ENCODE results near the gene KRTAP5-7.
"Not testable (repeated sequence)": the region's sequence is repeated elsewhere in the genome, so short reads cannot be mapped to it uniquely, and the experiment has no call there.

The KRTAP5-7 gene

DNA sequence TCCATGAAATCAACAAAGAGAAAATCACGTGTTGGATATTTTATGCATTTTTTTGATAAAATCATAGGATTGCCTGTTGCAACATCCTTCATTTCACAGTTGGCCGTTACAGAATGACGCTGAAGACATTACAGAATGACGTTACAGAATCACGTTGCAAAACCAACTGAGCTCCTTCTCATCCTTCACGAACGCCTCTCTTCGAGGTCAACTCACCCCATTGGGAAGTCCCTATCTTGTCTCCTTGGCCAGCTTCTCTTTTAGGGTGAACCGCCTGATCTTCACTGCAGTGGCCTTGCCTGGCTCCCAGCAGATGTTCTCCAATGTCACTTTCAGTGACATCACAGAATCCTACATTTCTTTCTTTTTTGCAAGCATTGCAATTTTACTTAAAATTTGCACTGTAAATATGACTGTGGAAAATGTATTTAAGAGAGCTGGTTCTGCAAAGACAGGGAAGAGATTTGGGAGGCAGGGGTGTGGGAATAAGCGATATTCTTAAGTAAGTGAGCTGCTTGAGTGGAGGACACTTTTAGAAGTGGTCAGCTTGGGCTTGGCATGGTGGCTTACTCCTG is 5.1 kb downstream of the KRTAP5-7 start:
- TF ChIP-seq Cebpa-rat (IDR thresholded peaks at IDR 0.05), result no peak
- Histone ChIP-seq H4K20me1 (no peaks in the 10 kb centered on the region; a peak in 1 of 22 replicates), H3K4me3 (no peak overlapping the region), H3K4me2 (no peak overlapping the region), H3K9ac (no peak overlapping the region), H3K27me3 (no peaks in the 10 kb centered on the region), H3K27ac (no peak overlapping the region), H3K9me3 (replicated peaks in 1 of 11) (no peaks in the 10 kb centered on the region), H3K4me1 (peaks cover 0 to 46% (median 27%) of the 10 kb centered on the region in 10 experiments; a peak in 17 of 20 replicates), H3K36me3 (no peaks in the 10 kb centered on the region)

DNA sequence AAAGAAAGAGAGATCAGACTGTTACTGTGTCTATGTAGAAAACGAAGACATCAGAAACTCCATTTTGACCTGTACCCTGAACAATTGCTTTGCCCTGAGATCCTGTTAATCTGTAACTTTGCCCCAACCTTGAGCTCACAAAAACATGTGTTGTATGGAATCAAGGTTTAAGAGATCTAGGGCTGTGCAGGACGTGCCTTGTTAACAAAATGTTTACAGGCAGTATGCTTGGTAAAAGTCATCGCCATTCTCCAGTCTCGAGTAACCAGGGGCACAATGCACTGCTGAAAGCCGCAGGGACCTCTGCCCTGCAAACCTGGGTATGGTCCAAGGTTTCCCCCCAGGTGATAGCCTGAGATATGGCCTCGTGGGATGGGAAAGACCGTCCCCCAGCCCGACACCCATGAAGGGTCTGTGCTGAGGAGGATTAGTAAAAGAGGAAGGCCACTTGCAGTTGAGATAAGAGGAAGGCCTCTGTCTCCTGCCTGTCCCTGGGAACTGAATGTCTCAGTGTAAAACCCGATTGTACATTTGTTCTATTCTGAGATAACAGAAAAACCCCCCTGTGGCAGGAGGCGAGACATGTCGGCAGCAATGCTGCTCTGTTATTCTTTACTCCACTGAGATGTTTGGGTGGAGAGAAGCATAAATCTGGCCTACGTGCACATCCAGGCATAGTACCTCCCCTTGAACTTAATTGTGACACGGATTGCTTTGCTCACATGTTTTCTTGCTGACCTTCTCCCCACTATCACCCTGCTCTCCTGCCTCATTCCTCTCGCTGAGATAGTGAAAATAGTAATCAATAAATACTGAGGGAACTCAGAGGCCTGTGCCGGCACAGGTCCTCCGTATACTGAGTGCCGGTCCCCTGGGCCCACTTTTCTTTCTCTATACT is 7.9 kb downstream of the KRTAP5-7 start:
- not testable (repeated sequence) for H4K20me1 ChIP-seq; H3K4me3 ChIP-seq; H3K9me3 ChIP-seq (replicated peaks in 1 of 11); H3K4me2 ChIP-seq; H3K9ac ChIP-seq; H3K36me3 ChIP-seq; H3K27ac ChIP-seq; H3K27me3 ChIP-seq
- H3K4me1 ChIP-seq, result peaks cover 0 to 35% (median 28%) of the 10 kb centered on the region in 10 experiments; a peak in 17 of 20 replicates

DNA sequence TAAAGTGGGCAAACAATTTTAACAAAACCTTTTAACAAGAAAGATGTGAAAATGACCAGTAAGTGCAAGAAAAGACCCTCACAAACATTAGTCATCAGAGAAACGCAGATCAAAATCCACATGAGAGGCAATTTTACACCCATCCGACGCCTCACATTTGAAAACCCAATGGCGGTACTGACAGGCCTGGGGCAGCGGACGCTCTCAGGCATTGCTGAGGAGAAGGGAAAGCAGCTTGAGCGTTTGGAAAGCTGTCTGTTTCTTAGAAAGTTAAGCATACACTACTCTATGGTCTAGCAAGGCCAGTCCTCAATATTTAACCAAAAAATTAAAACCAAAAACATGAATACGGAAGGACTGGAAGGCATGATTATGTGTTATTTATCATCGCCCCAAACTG is 8.8 kb downstream of the KRTAP5-7 start:
- H3K27ac ChIP-seq, result no peak overlapping the region
- no peak overlapping the region for H3K4me2 ChIP-seq
- H3K9me3 ChIP-seq (replicated peaks in 1 of 11), result peaks cover 8 to 17% (median 12%) of the 10 kb centered on the region in 11 experiments
- peaks cover 0 to 27% (median 20%) of the 10 kb centered on the region in 10 experiments; a peak in 16 of 20 replicates for H3K4me1 ChIP-seq
- H3K36me3 ChIP-seq, result peaks cover 0 to 6% (median 0%) of the 10 kb centered on the region in 11 experiments; a peak in 1 of 22 replicates
- H4K20me1 ChIP-seq, result no peaks in the 10 kb centered on the region; a peak in 1 of 22 replicates
- no peak for TF ChIP-seq Cebpa-rat (IDR thresholded peaks at IDR 0.05)
- no peak overlapping the region for H3K9ac ChIP-seq
- no peaks in the 10 kb centered on the region for H3K27me3 ChIP-seq
- no peak overlapping the region for H3K4me3 ChIP-seq

DNA sequence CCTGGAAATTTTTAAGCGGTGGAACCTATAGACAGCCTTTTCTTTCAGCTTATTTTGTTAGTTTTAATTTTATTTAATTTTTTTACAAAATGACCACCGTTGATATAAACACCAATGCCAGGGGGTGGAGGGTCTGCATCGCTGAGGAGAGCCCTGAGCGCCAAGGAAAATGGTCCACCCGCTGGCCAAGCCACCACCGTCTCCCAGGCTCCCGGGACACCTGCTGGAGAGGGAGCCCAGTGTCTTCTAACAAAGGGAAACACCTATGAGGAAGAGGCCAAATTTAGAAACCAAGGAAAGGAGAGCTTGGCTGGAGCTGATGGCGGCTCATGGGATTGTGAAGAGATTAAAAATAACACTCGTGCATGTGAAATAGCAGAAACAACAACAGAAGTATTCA is 10.5 kb downstream of the KRTAP5-7 start:
- Histone ChIP-seq H3K36me3 (peaks cover 0 to 6% (median 0%) of the 10 kb centered on the region in 11 experiments; a peak in 2 of 22 replicates), H3K4me1 (peaks cover 7 to 29% (median 25%) of the 10 kb centered on the region in 10 experiments), H3K9ac (no peak overlapping the region), H3K4me2 (peak overlapping the region in 8 of 11 experiments; percentile 20 to 60 (median 46); a peak in 12 of 22 replicates), H4K20me1 (no peaks in the 10 kb centered on the region), H3K27me3 (no peaks in the 10 kb centered on the region), H3K27ac (no peak overlapping the region), H3K4me3 (no peak overlapping the region), H3K9me3 (replicated peaks in 1 of 11) (peaks cover 18 to 30% (median 23%) of the 10 kb centered on the region in 11 experiments)
- no peak for TF ChIP-seq Cebpa-rat (IDR thresholded peaks at IDR 0.05)

DNA sequence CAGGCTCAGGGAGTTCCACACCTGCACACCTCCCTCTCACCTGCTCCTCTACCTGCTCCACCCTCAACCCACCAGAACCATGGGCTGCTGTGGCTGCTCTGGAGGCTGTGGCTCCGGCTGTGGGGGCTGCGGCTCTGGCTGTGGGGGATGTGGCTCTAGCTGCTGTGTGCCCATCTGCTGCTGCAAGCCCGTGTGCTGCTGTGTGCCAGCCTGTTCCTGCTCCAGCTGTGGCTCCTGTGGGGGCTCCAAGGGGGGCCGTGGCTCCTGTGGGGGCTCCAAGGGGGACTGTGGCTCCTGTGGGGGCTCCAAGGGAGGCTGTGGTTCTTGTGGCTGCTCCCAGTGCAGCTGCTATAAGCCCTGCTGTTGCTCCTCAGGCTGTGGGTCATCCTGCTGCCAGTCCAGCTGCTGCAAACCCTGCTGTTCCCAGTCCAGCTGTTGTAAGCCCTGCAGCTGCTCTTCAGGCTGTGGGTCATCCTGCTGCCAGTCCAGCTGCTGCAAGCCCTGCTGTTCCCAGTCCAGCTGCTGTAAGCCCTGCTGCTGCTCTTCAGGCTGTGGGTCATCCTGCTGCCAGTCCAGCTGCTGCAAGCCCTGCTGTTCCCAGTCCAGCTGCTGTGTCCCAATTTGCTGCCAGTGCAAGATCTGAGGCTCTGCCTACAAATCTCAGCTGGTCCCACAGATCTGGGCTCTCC is 11.1 kb downstream of the KRTAP5-7 start, which contains the start of gene KRTAP5-8:
Gene KRTAP5-8 (plus strand): TSS at position 49 of the 689 bp plus-strand sequence. CDS start 31 bp downstream, at position 80.
- not testable (repeated sequence) for H3K4me3 ChIP-seq, H4K20me1 ChIP-seq, H3K27me3 ChIP-seq, H3K36me3 ChIP-seq, H3K9ac ChIP-seq, H3K27ac ChIP-seq
- H3K4me2 ChIP-seq, result peak within 1 kb of the TSS in 8 of 11 experiments; percentile 20 to 60 (median 46); a peak in 13 of 22 replicates
- H3K9me3 ChIP-seq (replicated peaks in 1 of 11), result peaks cover 18 to 30% (median 23%) of the 10 kb centered on the region in 11 experiments
- H3K4me1 ChIP-seq, result peaks cover 13 to 35% (median 31%) of the 10 kb centered on the region in 10 experiments

DNA sequence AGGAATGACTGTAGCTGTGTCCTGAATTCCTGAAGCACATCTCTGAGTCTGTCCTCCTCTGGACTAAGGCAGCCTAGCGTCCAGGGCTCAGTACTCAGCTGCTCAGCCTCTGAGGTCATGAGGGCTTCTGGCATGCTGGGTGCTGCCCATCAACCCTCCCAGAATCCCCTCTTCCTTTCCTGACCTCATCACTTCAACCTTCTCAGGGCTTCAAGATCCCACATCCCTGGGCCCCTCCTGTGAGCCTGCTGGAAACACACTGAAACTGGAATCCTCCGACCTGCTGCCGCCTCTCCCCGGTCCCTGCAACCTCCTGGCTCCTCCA is 11.6 kb downstream of the KRTAP5-7 start:
- H3K27ac ChIP-seq, result no peak overlapping the region
- peak overlapping the region in 7 of 11 experiments; percentile 20 to 52 (median 45); a peak in 9 of 22 replicates for H3K4me2 ChIP-seq
- peaks cover 0 to 6% (median 0%) of the 10 kb centered on the region in 11 experiments; a peak in 2 of 22 replicates for H3K36me3 ChIP-seq
- H3K4me3 ChIP-seq, result no peak overlapping the region
- H3K9me3 ChIP-seq (replicated peaks in 1 of 11), result peaks cover 18 to 30% (median 23%) of the 10 kb centered on the region in 11 experiments
- no peaks in the 10 kb centered on the region for H4K20me1 ChIP-seq
- no peak for TF ChIP-seq Cebpa-rat (IDR thresholded peaks at IDR 0.05)
- no peaks in the 10 kb centered on the region for H3K27me3 ChIP-seq
- H3K4me1 ChIP-seq, result peaks cover 18 to 40% (median 36%) of the 10 kb centered on the region in 10 experiments
- H3K9ac ChIP-seq, result no peak overlapping the region

DNA sequence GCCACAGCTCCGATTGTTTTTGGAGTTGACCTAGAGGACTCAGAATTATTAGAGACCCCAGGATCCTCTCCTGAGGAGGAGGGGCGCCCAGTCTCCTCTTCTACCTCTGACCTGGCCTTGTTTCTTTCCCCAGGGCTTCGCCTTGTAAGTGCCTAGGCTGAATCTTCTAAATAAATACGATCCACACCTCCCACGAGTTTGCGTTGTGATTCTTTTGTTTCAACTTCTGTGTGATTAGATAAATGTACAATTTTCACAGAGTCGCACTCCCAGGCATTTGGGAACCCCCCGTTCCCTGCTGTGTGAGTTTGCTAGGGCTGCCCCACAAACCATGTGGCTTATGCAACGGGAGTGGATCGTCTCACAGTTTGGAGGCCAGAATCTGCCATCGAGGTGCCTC is 11.9 kb downstream of the KRTAP5-7 start:
- H3K36me3 ChIP-seq, result peaks cover 0 to 6% (median 0%) of the 10 kb centered on the region in 11 experiments; a peak in 2 of 22 replicates
- no peak for TF ChIP-seq Cebpa-rat (IDR thresholded peaks at IDR 0.05)
- no peak overlapping the region for H3K4me3 ChIP-seq
- peaks cover 22 to 44% (median 40%) of the 10 kb centered on the region in 10 experiments for H3K4me1 ChIP-seq
- peaks cover 18 to 30% (median 23%) of the 10 kb centered on the region in 11 experiments for H3K9me3 ChIP-seq (replicated peaks in 1 of 11)
- no peaks in the 10 kb centered on the region for H3K27me3 ChIP-seq
- no peaks in the 10 kb centered on the region for H4K20me1 ChIP-seq
- H3K27ac ChIP-seq, result no peak overlapping the region
- 0 out of 22 replicates have a peak overlapping the region, but pooled peaks of 2 of the 11 experiments have one; percentile 45 to 52 for H3K4me2 ChIP-seq
- no peak overlapping the region for H3K9ac ChIP-seq

DNA sequence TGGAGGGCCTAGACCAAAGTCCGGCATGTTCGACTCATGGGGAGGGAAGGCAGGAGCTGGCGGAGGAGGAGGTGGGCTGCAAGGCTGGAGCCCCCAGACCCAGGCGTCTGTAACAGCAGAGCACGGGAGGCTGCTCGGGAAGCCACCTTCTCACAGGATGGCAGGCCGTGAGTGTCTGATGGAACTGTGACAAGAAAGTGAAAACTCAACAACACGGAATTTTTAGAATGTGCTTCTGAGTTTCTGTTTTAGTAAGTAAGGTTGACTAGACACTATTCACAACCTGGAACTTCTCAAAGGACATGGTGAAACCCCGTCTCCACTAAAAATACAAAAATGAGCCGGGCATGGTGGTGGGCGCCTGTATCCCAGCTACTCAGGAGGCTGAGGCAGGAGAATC is 12.9 kb downstream of the KRTAP5-7 start:
- not testable (repeated sequence) for H3K27me3 ChIP-seq, H4K20me1 ChIP-seq, H3K4me2 ChIP-seq, H3K27ac ChIP-seq, H3K4me3 ChIP-seq, H3K36me3 ChIP-seq, H3K9ac ChIP-seq
- Histone ChIP-seq H3K9me3 (replicated peaks in 1 of 11) (peaks cover 18 to 30% (median 23%) of the 10 kb centered on the region in 11 experiments), H3K4me1 (peaks cover 29 to 54% (median 49%) of the 10 kb centered on the region in 10 experiments)

DNA sequence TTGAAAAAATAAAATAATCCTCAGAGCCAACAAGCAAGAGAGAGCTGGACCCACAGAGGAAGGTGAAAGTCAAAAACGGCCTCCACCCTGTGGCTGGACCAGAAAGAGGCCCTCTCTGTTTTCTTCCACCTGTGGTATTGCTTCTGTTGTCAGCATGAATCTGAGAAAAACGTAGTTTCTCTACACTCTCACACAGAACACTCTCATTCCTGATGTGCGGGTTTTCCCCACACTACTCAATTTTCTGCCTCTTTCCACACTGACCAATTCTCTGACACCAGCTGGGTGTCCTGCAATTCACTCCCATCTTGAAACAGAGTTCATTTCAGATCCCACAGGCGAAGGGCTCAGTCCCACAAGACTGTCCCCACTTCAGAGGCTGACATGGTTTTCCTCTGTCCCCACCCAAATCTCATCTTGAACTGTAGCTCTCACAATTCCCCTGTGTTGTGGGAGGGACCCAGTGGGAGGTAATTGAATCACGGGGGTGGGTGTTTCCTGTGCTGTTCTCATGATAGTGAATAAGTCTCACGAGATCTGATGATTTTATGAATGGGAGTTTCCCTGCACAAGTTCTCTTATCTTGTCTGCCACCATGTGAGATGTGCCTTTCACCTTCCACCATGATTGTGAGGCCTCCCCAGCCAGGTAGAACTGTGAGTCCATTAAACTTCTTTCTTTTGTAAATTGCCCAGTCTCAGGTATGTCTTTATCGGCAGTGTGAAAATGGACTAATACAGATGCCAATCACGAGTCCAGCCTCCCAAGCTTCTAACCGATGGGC is 13.6 kb downstream of the KRTAP5-7 start:
- peaks cover 20 to 37% (median 27%) of the 10 kb centered on the region in 11 experiments for H3K9me3 ChIP-seq (replicated peaks in 1 of 11)
- H3K4me2 ChIP-seq, H3K36me3 ChIP-seq, H3K27ac ChIP-seq, H4K20me1 ChIP-seq, H3K4me3 ChIP-seq, H3K9ac ChIP-seq, H3K27me3 ChIP-seq: not testable (repeated sequence)
- H3K4me1 ChIP-seq, result peaks cover 35 to 61% (median 56%) of the 10 kb centered on the region in 10 experiments
